ENCODE results near the gene KCNK17.

Gene KCNK17

GRCh38 chr6:39335780-39336545, 21.7 kb upstream of the KCNK17 start:
- DNase-seq = peak; percentile 14 to 33

- no peak for DNase-seq
Observed at GRCh38 chr6:39333644-39334438, 19.6 kb upstream of the KCNK17 start.

- no peak for DNase-seq
Observed at GRCh38 chr6:39330476-39330875, 16.3 kb upstream of the KCNK17 start.

DNA sequence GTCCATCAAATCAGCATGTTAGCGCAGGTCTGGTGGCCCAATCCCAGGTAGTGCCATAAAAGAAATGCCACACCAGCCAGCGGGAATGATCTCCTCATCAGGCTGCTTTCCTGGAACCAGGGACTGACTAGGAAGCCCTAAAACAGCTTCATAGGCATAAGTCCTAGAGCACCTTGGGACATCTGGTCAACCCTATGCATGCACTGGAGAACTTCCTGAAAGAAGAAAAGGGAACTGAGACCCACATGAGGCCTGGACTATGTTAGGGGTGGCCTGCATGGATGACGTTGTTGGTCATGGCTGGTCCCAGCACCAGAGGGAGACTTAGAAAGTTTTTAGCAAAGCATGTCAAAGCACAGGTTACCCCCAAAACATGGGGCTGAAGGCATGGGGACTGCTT, 15.8 kb upstream of the KCNK17 start:
- DNase-seq = peak; percentile 6 to 42

DNA sequence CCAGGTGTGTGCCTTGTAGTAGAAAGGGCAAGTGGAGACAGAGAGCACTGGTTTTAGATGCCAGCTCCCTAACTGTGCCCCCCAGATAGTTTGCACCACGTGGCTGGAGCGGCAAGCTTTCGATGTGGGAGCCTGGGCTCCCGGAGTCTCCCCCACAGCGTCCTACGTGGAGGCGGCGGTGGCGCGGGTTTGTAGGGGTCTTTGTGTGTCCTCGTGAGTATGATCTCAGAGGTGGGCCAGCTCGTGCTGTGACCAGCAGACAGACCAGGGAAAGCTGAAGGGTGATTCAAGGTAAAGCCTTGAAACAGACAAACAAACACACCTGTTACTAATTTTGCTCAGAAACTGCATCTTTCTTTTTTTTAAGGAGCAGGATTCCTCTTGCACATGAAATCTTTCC, 13.8 kb upstream of the KCNK17 start:
- DNase-seq = no peak

DNA sequence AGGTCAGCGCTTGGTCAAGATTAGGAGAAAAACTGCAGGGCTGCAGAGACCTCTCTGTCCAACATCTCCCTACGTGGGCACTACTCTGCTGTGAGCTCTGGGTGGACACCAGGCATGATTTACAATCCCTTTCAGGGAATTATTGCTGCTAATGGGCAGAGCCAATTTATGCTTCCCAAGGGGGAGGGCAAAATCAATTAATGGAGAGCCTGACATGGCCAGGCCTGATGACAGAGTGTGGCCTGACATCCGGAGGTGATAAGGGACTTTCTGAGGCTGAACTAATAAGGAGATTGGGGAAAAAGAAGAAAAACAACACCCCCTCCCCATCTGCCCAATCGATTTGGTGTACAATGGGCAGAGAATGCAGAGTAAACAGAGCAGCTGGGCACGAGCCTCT, 13.3 kb upstream of the KCNK17 start:
- no peak for DNase-seq

DNA sequence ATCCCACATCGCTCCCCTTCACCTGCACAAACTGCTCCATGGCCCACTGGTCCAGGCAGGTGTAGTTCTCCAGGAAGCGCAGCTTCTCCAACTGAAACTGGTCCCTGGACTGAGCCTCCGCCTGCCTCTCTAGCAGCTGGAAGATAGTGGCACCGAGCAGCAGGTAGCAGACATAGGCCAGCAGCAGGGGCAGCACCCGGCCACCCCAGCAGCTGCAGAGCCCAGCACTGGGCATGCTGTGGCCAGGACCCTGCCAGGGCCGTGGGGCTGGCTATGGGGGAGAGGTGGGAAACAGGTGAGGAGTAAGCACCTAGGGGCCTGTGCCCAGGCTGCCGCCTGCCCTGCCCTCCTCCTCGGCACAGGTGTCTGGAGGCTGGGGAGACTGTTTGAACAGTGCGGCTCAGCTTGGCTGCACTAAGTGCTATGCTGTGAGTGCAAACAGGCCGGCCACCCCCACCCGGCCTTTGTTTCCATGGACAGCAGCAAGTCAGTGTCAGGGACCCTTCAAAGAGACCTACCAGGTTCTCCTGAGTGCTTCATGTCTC, 8.2 kb upstream of the KCNK17 start, which contains the start of gene KCNK16:
Gene KCNK16, minus strand, starts transcription at position 397 of the 545 bp plus-strand sequence. Its CDS starts 162 bp downstream, at position 235.
- no peak for DNase-seq

DNA sequence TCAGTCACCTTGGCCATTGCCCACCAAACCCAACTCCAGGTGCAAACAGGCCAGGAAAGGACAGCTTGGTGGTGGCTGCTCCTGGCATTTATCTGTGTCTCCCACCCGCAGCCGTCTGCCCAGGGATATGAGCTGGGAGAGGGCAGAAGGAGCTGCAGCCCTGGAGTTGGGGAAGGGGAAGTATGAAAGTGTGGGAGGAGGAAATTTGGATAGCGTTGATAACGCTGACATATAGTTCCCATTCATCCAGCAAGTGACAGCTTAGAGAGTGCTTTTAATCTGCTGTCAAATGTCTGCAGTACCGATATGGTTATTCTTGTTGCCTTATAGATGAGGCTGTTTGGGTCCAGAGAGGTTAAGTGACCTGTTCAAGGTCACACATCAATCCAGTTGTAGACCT, 7.5 kb upstream of the KCNK17 start:
- DNase-seq = no peak

DNA sequence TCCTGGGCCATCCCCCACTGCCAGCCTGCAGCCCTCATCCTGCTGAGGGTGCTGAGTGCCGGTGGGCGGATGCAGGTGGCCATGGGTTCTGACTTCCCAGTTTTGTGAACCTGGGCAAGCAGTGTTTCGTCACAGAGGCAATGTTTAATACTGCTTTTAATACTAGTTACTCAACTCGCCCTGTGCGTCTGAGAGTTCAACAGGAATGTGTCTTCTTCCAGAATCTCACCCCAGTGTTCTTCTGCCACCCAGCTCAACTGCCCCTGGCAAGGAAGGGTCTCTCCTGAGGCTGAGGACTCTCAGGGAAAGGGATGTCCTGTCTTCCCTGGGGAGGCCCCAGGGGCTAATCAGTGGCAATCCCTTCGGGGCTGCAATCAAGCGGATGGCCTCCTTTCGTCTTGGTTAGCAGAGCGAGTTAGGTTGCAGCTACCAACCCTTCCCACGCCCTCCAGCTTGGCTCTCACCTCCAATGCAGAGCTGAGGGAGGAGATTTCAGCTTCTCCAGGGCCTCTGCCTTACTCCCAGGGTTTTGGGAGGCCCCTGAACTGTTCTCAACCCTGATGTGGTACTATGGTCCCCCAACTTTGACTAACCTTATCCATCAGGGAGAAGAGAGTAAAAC, 6.3 kb upstream of the KCNK17 start:
- DNase-seq = no peak

DNA sequence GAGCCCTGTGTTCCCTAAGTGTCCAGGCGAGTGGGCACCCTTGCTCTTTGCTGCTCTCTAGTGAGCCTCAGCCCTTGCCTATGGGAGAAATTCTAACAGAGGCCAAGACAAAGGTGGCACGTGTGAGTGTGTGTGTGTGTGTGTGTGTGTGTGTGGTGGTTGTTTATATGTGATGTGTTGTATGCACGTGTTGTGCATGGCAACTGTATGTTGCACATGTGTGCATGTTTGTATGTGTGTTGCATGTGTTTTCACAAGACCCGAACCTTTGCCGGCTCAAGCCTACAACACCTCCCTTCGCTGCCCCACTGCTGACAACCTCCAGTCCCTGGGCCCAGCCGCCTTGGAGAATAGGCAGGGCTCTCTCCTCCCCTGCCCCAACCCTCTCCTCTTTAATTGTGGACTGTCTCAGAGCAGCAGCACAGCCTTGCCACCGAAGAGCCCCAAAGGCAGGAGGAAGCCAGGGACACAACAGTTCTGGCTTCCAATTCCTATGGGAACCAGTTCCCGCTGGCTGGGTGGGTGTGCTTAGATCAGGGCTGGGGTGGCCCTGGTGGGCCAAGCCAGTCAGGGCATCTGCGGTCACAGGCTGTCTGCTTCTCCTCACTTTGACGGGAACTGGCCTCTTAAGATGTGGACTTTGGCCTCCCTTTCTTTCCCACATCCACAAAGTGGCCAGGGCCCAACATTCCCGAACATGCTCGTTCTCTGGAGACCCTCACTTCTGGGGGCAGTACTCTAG, 5.6 kb upstream of the KCNK17 start:
- DNase-seq = no peak

- no peak for DNase-seq
Observed at GRCh38 chr6:39317256-39317655, 3.0 kb upstream of the KCNK17 start.

DNA sequence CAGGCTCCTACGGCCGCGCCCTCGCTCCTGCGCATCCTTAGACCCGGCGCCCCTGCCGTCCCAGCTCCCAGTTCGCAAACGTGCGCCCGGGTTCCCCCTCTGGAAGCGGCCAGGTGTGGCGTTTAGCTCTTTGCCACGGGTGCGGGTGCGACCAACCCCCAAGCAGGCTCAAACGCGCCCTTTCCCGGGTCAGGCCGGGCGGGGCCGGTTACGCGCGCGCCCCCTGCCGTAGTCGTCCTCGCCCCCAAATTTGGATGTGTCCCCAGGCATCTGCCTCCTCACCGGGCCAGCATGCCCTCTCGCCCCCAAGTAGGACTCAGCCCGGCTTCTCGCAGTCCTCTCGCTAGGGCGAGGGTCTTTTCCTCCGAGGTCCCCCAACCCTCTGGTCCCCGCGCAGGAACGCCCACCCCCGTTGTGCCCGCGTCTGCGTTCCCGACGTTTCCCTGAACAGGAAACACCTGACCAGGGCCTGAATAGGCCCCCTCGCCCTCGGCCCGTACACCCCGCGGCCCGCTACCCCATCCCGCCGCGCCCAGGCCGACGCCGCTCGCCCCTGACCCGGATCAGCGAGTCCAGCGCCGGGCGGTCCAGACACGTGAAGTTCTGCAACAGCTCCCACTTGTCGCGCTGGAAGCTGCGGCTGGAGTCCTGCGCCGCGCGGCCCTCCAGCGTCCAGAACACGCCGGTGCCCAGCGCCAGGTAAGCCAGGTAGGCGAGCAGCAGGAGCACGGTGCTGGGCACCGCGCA, 520 bp downstream of the KCNK17 start:
- DNase-seq = no peak

GRCh38 chr6:39312912-39313525, 1.2 kb downstream of the KCNK17 start:
- no peak for DNase-seq

DNA sequence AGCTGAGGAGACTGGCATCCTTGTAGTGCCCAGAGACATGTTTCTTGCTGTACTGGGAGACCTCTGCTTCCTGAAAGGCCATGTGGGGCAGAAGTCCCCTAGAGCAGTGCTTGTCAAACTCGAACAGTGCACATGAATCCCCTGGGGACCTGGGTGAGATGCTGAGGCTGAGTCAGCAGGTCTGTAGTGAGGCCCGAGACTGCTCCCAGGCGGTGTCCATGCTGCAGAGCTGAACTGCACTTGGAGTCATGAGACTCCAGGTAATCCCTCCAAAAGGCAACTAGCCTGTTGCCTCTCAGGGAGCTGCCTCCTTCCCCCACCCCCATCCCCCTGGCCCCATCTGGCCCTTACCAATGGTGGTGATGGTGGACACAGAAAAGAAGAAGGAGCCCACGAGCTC, 3.7 kb downstream of the KCNK17 start:
- no peak for DNase-seq

- peak; percentile 51 to 53 for DNase-seq
Observed at GRCh38 chr6:39309942-39310531, 4.2 kb downstream of the KCNK17 start.

GRCh38 chr6:39307462-39307861, 6.8 kb downstream of the KCNK17 start:
- DNase-seq = no peak

DNA sequence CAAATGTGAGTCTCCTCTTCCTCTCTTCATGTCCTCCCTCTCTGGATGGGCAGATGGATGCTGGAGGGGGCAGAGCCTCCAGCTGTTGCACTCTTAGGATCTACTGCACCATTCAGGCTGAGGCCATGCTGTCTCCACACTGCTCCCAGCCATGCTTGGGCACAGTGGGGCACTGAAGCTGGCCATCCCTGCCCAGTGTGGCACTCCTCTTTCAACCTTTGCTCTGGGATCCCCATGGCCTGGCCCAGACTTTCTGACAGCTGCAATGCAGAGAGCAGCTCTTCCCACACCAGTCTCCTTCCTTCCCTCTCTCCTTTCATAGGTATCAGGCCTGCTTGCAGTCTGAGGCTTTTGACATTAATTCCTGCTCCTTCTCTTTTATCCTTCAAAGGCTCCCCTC, 9.3 kb downstream of the KCNK17 start:
- no peak for DNase-seq

GRCh38 chr6:39303425-39304153, 10.6 kb downstream of the KCNK17 start:
- no peak for DNase-seq

- peak; percentile 80 to 81 for DNase-seq
Observed at GRCh38 chr6:39302669-39303424, 11.4 kb downstream of the KCNK17 start.

- no peak for DNase-seq
Observed at GRCh38 chr6:39302011-39302410, 12.2 kb downstream of the KCNK17 start.

All from CD4-positive, alpha-beta T cell treated with Interleukin-4 for 1 hour (primary cell).